Measurements from ENCODE around the gene PRDM10. TPM values are rescaled to one million over a fixed set of nuclear protein-coding genes. Genes with fewer than 3 reads are reported as not detected.

Gene PRDM10
- total and polyA plus RNA-seq, 10 of the 15 experiments (the other 5 are each of a cell fraction or from before 2014, with no cell fraction given), result 0.93 to 6.2 (median 4.1) TPM

- 98% methylated on average over 3 of the region's 3 CpGs for WGBS (ENCODE audit: insufficient coverage, insufficient replicate concordance, low lambda C conversion rate, missing lambda C conversion rate)
- RAD21 ChIA-PET (ENCODE audit: unreplicated experiment), result no interaction called here
Measured at GRCh38 chr11:129987950-129988349, 14.7 kb downstream of the PRDM10 start.

More at GRCh38 chr11:129987950-129988349, 14.7 kb downstream of the PRDM10 start:
- Histone ChIP-seq H3K36me3 (ENCODE audit: control insufficient read depth in 2 of 2, insufficient read depth in 2 of 2, low read length in 1 of 2) (no peaks in the 10 kb centered on the region; a peak in 1 of 4 replicates), H3K27me3 (replicated peaks in 1 of 2; ENCODE audit: control insufficient read depth in 2 of 2, insufficient read depth in 2 of 2, low read length in 1 of 2) (no peaks in the 10 kb centered on the region), H3K79me2 (ENCODE audit: control insufficient read depth, insufficient read depth, low read length) (no peaks in the 10 kb centered on the region), H4K20me1 (ENCODE audit: control insufficient read depth, insufficient read depth) (no peaks in the 10 kb centered on the region), H3K27ac (ENCODE audit: control insufficient read depth, insufficient read depth) (no peak overlapping the region), H3K4me3 (no peak overlapping the region), H3K9me3 (replicated peaks; ENCODE audit: control insufficient read depth, insufficient read depth, low read length) (no peaks in the 10 kb centered on the region), H3K4me1 (ENCODE audit: control insufficient read depth, insufficient read depth, low read length) (no peaks in the 10 kb centered on the region), H2AFZ (ENCODE audit: control insufficient read depth, low read depth, low read length) (no peak overlapping the region), H3K4me2 (ENCODE audit: control insufficient read depth, insufficient read depth) (no peak overlapping the region), H3K9ac (ENCODE audit: control insufficient read depth, insufficient read depth, low read length) (no peak overlapping the region)
- FAIRE-seq, result no peak
- DNase-seq (ENCODE audit: low read depth, low spot score), result no peak
- ChIA-PET CTCF (interaction anchor here (1.4 kb wide), 1 partner anchor 144 kb away, joined by 3 read pairs; no protein-coding TSS in a partner anchor), POLR2A (no interaction called here), SMC1A (ENCODE audit: uncharacterized antibody, unreplicated experiment) (interaction anchor here (0.8 to 1.8 kb wide), 2 partner anchors 29 to 144 kb away, joined by 3 read pairs; no protein-coding TSS in a partner anchor)
- no peak for TF ChIP-seq RB1 (IDR thresholded peaks at IDR 0.05; ENCODE audit: borderline replicate concordance)
- no peak for TF ChIP-seq SIX5 (IDR thresholded peaks at IDR 0.05; ENCODE audit: low read depth, low read length, severe bottlenecking)
- no peak for TF ChIP-seq SREBF1 (IDR thresholded peaks at IDR 0.05; ENCODE audit: low read length)
- TF ChIP-seq BCLAF1 (IDR thresholded peaks at IDR 0.05), result no peak
- no peak for TF ChIP-seq EP300 (IDR thresholded peaks at IDR 0.05; ENCODE audit: borderline replicate concordance in 1 of 2, control insufficient read depth in 1 of 2, low read depth in 2 of 2, low read length in 2 of 2)
- no peak for TF ChIP-seq NFXL1 (IDR thresholded peaks at IDR 0.05; ENCODE audit: borderline replicate concordance)
- TF ChIP-seq CUX1 (IDR thresholded peaks at IDR 0.05; ENCODE audit: insufficient replicate concordance, low read depth, low read length), result no peak
- no peak for ATAC-seq
- BruUV-seq (replicated peaks), result no TSS peak
- intact Hi-C loops (cut with micrococcal nuclease; ENCODE audit: unreplicated experiment) (no loop called here), in situ Hi-C loops (cut with MboI) (no loop called here)

All from GM12878 (cell line).